GM23338 (cell line): ENCODE results near the gene ZPR1. TPM values are rescaled to one million over a fixed set of nuclear protein-coding genes. Genes with fewer than 3 reads are reported as not detected.
A peak's percentile ranks its signal among the peaks of the same experiment; 100 is the strongest.

Source experiments
- ATAC-seq: fragments of 200-7000 bp; cut with Tn5 transposase; 3 replicates; pipeline ENCODE4 v1.9.1; 2020
- DNase-seq: peaks from one replicate; pipeline ENCODE4 v3.0.0-alpha.2; 2015; ENCODE audit warnings: low spot score
- H2AFZ ChIP-seq: fragments of 200-600 bp; sonication (generic); 2 replicates; pipeline ENCODE4 v1.8.0; 2016; ENCODE audit warnings: antibody characterized with exemption, mild to moderate bottlenecking, moderate library complexity
- H3F3A ChIP-seq: fragments of 200-600 bp; sonication (generic); replicated peaks from 2 replicates; pipeline ENCODE4 v1.8.0; 2017; ENCODE audit warnings: antibody characterized with exemption, mixed run types, low read depth
- H3K27ac ChIP-seq: fragments of 200-600 bp; sonication (generic); 2 replicates; pipeline ENCODE4 v1.6.1; 2016; ENCODE audit warnings: low read depth
- H3K27me3 ChIP-seq: fragments of 200-600 bp; sonication (generic); 2 replicates; pipeline ENCODE4 v1.8.0; 2016; ENCODE audit warnings: mild to moderate bottlenecking, mixed run types, moderate library complexity; ENCODE audit not compliant: insufficient read depth
- H3K36me3 ChIP-seq: fragments of 200-600 bp; sonication (generic); 2 replicates; pipeline ENCODE4 v1.8.0; 2016; ENCODE audit warnings: mild to moderate bottlenecking; ENCODE audit not compliant: insufficient read depth
- H3K4me1 ChIP-seq: fragments of 200-600 bp; sonication (generic); 2 replicates; pipeline ENCODE4 v1.8.0; 2016; ENCODE audit warnings: mild to moderate bottlenecking, moderate library complexity; ENCODE audit not compliant: insufficient read depth
- H3K4me2 ChIP-seq: fragments of 200-600 bp; sonication (generic); 2 replicates; pipeline ENCODE4 v1.7.1; 2017; ENCODE audit warnings: mixed run types
- H3K4me3 ChIP-seq: fragments of 200-600 bp; sonication (generic); 2 replicates; pipeline ENCODE4 v1.6.1; 2016; ENCODE audit warnings: mixed run types
- H3K79me2 ChIP-seq: fragments of 200-600 bp; sonication (generic); replicated peaks from 2 replicates; pipeline ENCODE4 v1.8.0; 2017; ENCODE audit warnings: mild to moderate bottlenecking; ENCODE audit not compliant: insufficient read depth
- H3K9me2 ChIP-seq: fragments of 200-600 bp; sonication (generic); 2 replicates; pipeline ENCODE4 v1.8.0; 2017; ENCODE audit not compliant: insufficient read depth
- H4K20me1 ChIP-seq: fragments of 200-600 bp; sonication (generic); replicated peaks from 2 replicates; pipeline ENCODE4 v1.8.0; 2017; ENCODE audit warnings: mild to moderate bottlenecking; ENCODE audit not compliant: insufficient read depth
- H3K27ac Mint-ChIP-seq: 2 replicates; pipeline ENCODE4 v1.8.0; 2020; ENCODE audit warnings: inconsistent platforms, mild to moderate bottlenecking, moderate library complexity, mixed read lengths
- H3K27me3 Mint-ChIP-seq: 3 replicates; pipeline ENCODE4 v1.8.0; 2022; ENCODE audit warnings: low read depth, mild to moderate bottlenecking, moderate library complexity, mixed read lengths, inconsistent platforms; ENCODE audit not compliant: insufficient read depth, poor library complexity
- H3K36me3 Mint-ChIP-seq: 3 replicates; pipeline ENCODE4 v1.8.0; 2021; ENCODE audit warnings: low read depth, mild to moderate bottlenecking, inconsistent platforms, moderate library complexity, mixed read lengths
- H3K4me1 Mint-ChIP-seq: 3 replicates; pipeline ENCODE4 v1.8.0; 2020; ENCODE audit warnings: mild to moderate bottlenecking, inconsistent platforms, mixed read lengths
- H3K4me3 Mint-ChIP-seq: 3 replicates; pipeline ENCODE4 v1.8.0; 2021; ENCODE audit warnings: moderate library complexity, mild to moderate bottlenecking, inconsistent platforms, mixed read lengths
- H3K9me3 Mint-ChIP-seq: 3 replicates; pipeline ENCODE4 v1.8.0; 2020; ENCODE audit warnings: moderate library complexity, mild to moderate bottlenecking, inconsistent platforms, mixed read lengths
- JUNB ChIP-seq: IDR thresholded peaks from one replicate; pipeline ENCODE4 v1.6.1; 2016; ENCODE audit warnings: antibody characterized with exemption; ENCODE audit not compliant: unreplicated experiment
- NANOG ChIP-seq: IDR thresholded peaks from 2 replicates; pipeline ENCODE4 v1.6.1; 2016; ENCODE audit warnings: antibody characterized with exemption, borderline replicate concordance
- STAT1 ChIP-seq: IDR thresholded peaks from one replicate; pipeline ENCODE4 v1.6.1; 2016; ENCODE audit warnings: antibody characterized with exemption; ENCODE audit not compliant: unreplicated experiment
- ZNF114 ChIP-seq: fragments of 250-450 bp; sonication (Bioruptor Pico); IDR thresholded peaks from 2 replicates; pipeline ENCODE4 v1.5.0; 2020; ENCODE audit warnings: mild to moderate bottlenecking, moderate library complexity
- polyA plus RNA-seq: library from polyadenylated mRNA; unstranded; fragments of >200 nt; fragmentation: Nextera tagmentation; extraction: Ambion mirVana; gene quantifications from 2 replicates; pipeline ENCODE4 v1.2.1, GENCODE V29; 2016
- total RNA-seq: library from RNA; depleted of rRNA; stranded (reverse); fragments of >200 nt; shearing (Covaris generic); gene quantifications from 2 replicates; pipeline ENCODE4 v1.2.3, GENCODE V29; 2014
- TF ChIP-seq, protein P1 (sequence below): fragments of 250-450 bp; sonication (Bioruptor Pico); IDR thresholded peaks from 2 replicates; pipeline ENCODE4 v1.5.0; 2020; ENCODE audit warnings: mild to moderate bottlenecking, moderate library complexity
- TF ChIP-seq, protein P2 (sequence below): IDR thresholded peaks from one replicate; pipeline ENCODE4 v1.6.1; 2018; ENCODE audit warnings: antibody characterized with exemption; ENCODE audit not compliant: unreplicated experiment

The ZPR1 gene
- total and polyA plus RNA-seq, 2 experiments from 2014 or later: 55.4 to 96.7 TPM

DNA sequence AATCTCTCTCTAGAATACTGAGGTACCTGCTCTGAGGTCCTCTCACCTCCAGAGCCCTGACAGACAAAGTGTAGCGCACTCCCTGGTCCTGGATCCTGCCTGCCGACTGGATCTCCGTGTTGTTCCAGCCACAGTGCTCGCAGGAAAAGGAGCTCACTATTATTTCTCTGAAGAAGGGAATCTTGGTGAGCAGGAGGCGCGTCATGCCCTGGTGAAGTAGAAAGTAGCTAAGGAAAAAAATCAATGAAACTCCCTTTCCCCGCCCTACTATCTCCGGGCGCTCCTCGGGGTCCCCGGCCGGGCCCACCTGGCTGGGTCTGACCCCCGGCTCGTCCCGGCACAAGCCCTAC is 412 bp downstream of the ZPR1 start:
- Histone ChIP-seq H3K9me2 (no peaks in the 10 kb centered on the region), H2AFZ (peak overlapping the region; percentile 93; the same call in 1 of the 2 replicates), H3K79me2 (peaks cover 18% of the 10 kb centered on the region), H4K20me1 (peaks cover 14% of the 10 kb centered on the region; the same call in 1 of the 2 replicates), H3K4me3 (peak overlapping the region; percentile 74), H3K4me1 (peaks cover 10% of the 10 kb centered on the region), H3K27me3 (no peaks in the 10 kb centered on the region), H3K4me2 (peak overlapping the region; percentile 98), H3F3A (peaks cover 2% of the 10 kb centered on the region; the same call in 1 of the 2 replicates), H3K36me3 (peaks cover 38% of the 10 kb centered on the region), H3K27ac (no peak overlapping the region)
- Mint-ChIP-seq H3K4me3 (peak overlapping the region; percentile 96), H3K9me3 (no peaks in the 10 kb centered on the region), H3K4me1 (peaks cover 17% of the 10 kb centered on the region), H3K27me3 (peaks cover 10% of the 10 kb centered on the region), H3K36me3 (peaks cover 44% of the 10 kb centered on the region), H3K27ac (no peak overlapping the region)
- TF ChIP-seq STAT1 (no peak), ZNF114 (CRISPR knock-in tag) (no peak), JUNB (no peak), NANOG (no peak)
- TF ChIP-seq, protein P1, sequence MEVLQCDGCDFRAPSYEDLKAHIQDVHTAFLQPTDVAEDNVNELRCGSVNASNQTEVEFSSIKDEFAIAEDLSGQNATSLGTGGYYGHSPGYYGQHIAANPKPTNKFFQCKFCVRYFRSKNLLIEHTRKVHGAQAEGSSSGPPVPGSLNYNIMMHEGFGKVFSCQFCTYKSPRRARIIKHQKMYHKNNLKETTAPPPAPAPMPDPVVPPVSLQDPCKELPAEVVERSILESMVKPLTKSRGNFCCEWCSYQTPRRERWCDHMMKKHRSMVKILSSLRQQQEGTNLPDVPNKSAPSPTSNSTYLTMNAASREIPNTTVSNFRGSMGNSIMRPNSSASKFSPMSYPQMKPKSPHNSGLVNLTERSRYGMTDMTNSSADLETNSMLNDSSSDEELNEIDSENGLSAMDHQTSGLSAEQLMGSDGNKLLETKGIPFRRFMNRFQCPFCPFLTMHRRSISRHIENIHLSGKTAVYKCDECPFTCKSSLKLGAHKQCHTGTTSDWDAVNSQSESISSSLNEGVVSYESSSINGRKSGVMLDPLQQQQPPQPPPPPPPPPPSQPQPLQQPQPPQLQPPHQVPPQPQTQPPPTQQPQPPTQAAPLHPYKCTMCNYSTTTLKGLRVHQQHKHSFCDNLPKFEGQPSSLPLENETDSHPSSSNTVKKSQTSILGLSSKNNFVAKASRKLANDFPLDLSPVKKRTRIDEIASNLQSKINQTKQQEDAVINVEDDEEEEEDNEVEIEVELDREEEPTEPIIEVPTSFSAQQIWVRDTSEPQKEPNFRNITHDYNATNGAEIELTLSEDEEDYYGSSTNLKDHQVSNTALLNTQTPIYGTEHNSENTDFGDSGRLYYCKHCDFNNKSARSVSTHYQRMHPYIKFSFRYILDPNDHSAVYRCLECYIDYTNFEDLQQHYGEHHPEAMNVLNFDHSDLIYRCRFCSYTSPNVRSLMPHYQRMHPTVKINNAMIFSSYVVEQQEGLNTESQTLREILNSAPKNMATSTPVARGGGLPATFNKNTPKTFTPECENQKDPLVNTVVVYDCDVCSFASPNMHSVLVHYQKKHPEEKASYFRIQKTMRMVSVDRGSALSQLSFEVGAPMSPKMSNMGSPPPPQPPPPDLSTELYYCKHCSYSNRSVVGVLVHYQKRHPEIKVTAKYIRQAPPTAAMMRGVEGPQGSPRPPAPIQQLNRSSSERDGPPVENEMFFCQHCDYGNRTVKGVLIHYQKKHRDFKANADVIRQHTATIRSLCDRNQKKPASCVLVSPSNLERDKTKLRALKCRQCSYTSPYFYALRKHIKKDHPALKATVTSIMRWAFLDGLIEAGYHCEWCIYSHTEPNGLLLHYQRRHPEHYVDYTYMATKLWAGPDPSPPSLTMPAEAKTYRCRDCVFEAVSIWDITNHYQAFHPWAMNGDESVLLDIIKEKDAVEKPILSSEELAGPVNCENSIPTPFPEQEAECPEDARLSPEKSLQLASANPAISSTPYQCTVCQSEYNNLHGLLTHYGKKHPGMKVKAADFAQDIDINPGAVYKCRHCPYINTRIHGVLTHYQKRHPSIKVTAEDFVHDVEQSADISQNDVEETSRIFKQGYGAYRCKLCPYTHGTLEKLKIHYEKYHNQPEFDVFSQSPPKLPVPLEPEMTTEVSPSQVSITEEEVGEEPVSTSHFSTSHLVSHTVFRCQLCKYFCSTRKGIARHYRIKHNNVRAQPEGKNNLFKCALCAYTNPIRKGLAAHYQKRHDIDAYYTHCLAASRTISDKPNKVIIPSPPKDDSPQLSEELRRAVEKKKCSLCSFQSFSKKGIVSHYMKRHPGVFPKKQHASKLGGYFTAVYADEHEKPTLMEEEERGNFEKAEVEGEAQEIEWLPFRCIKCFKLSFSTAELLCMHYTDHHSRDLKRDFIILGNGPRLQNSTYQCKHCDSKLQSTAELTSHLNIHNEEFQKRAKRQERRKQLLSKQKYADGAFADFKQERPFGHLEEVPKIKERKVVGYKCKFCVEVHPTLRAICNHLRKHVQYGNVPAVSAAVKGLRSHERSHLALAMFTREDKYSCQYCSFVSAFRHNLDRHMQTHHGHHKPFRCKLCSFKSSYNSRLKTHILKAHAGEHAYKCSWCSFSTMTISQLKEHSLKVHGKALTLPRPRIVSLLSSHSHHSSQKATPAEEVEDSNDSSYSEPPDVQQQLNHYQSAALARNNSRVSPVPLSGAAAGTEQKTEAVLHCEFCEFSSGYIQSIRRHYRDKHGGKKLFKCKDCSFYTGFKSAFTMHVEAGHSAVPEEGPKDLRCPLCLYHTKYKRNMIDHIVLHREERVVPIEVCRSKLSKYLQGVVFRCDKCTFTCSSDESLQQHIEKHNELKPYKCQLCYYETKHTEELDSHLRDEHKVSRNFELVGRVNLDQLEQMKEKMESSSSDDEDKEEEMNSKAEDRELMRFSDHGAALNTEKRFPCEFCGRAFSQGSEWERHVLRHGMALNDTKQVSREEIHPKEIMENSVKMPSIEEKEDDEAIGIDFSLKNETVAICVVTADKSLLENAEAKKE (CRISPR knock-in tag): no peak
- TF ChIP-seq, protein P2, sequence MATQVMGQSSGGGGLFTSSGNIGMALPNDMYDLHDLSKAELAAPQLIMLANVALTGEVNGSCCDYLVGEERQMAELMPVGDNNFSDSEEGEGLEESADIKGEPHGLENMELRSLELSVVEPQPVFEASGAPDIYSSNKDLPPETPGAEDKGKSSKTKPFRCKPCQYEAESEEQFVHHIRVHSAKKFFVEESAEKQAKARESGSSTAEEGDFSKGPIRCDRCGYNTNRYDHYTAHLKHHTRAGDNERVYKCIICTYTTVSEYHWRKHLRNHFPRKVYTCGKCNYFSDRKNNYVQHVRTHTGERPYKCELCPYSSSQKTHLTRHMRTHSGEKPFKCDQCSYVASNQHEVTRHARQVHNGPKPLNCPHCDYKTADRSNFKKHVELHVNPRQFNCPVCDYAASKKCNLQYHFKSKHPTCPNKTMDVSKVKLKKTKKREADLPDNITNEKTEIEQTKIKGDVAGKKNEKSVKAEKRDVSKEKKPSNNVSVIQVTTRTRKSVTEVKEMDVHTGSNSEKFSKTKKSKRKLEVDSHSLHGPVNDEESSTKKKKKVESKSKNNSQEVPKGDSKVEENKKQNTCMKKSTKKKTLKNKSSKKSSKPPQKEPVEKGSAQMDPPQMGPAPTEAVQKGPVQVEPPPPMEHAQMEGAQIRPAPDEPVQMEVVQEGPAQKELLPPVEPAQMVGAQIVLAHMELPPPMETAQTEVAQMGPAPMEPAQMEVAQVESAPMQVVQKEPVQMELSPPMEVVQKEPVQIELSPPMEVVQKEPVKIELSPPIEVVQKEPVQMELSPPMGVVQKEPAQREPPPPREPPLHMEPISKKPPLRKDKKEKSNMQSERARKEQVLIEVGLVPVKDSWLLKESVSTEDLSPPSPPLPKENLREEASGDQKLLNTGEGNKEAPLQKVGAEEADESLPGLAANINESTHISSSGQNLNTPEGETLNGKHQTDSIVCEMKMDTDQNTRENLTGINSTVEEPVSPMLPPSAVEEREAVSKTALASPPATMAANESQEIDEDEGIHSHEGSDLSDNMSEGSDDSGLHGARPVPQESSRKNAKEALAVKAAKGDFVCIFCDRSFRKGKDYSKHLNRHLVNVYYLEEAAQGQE: no peak
- peak; percentile 29 for ATAC-seq
- DNase-seq: peak; percentile 19
